H1 (cell line): ENCODE results near the gene EEF1AKMT3. TPM values are rescaled to one million over a fixed set of nuclear protein-coding genes. Genes with fewer than 3 reads are reported as not detected.

Source experiments
- CTCF ChIA-PET: fragments of 300-600 bp; sonication (Branson Sonifier 250); formaldehyde crosslinking; loops from one replicate; lab custom pipeline; 2021; ENCODE audit not compliant: partially characterized antibody; lab: Charles Lee
- POLR2A ChIA-PET: fragments of 300-600 bp; sonication (Branson Sonifier 250); formaldehyde crosslinking; loops from one replicate; lab custom pipeline; 2021; ENCODE audit warnings: inconsistent platforms; ENCODE audit not compliant: partially characterized antibody; lab: Charles Lee
- DNase-seq, 2 experiments: peaks; one replicate each; pipeline versions ENCODE4 v3.0.0 to v3.0.0-alpha.2; 2010 to 2022; ENCODE audit warnings: low spot score in 2 of 2, low read depth in 1 of 2, mixed read lengths in 1 of 2
- FAIRE-seq: peaks from 2 replicates; lab custom pipeline; 2011; peaks lifted over from hg19 to GRCh38; lab: Jason Lieb, UNC
- H2AFZ ChIP-seq: 2 replicates; pipeline ENCODE4 v1.8.1; 2012; ENCODE audit warnings: low read length, inconsistent platforms
- H2AK5ac ChIP-seq: 2 replicates; pipeline ENCODE4 v1.6.1; 2013; ENCODE audit warnings: low read depth, low read length
- H2BK120ac ChIP-seq: replicated peaks from 2 replicates; pipeline ENCODE3; 2013; ENCODE audit warnings: low read depth, low read length, inconsistent platforms
- H2BK12ac ChIP-seq: 2 replicates; pipeline ENCODE4 v1.6.1; 2013; ENCODE audit warnings: low read depth, low read length
- H2BK15ac ChIP-seq: 2 replicates; pipeline ENCODE4 v1.6.1; 2013; ENCODE audit warnings: low read length
- H2BK20ac ChIP-seq: 2 replicates; pipeline ENCODE4 v1.6.1; 2013; ENCODE audit warnings: low read length
- H2BK5ac ChIP-seq: 2 replicates; pipeline ENCODE4 v1.6.1; 2013; ENCODE audit warnings: low read depth, low read length
- H3K14ac ChIP-seq: 2 replicates; pipeline ENCODE4 v1.6.1; 2013; ENCODE audit warnings: inconsistent platforms; ENCODE audit not compliant: insufficient read length
- H3K18ac ChIP-seq: 2 replicates; pipeline ENCODE4 v1.6.1; 2013; ENCODE audit warnings: low read length; ENCODE audit errors: extremely low read depth
- H3K23ac ChIP-seq: 2 replicates; pipeline ENCODE4 v1.6.1; 2013; ENCODE audit warnings: inconsistent platforms; ENCODE audit not compliant: insufficient read length
- H3K23me2 ChIP-seq: 2 replicates; pipeline ENCODE4 v1.6.1; 2013; ENCODE audit warnings: low read depth, low read length
- H3K27ac ChIP-seq: 2 replicates; pipeline ENCODE4 v1.6.1; 2011; ENCODE audit warnings: low read depth, low read length, inconsistent platforms
- H3K27me3 ChIP-seq, 4 experiments: replicated peaks in 1 of 4; 1 replicate in 1 of 4; 2 replicates in 3 of 4; pipeline versions ENCODE4 v1.6.1 to v1.8.1; 2011 to 2013; ENCODE audit warnings: low read length in 3 of 4, mild to moderate bottlenecking in 3 of 4, inconsistent platforms in 2 of 4, mixed read lengths in 2 of 4, moderate library complexity in 1 of 4; ENCODE audit not compliant: control insufficient read depth in 3 of 4, insufficient read depth in 3 of 4; ENCODE audit errors: extremely low read depth in 1 of 4
- H3K36me3 ChIP-seq, 4 experiments: 2 replicates each; pipeline versions ENCODE4 v1.6.1 to v1.8.1; 2011 to 2013; ENCODE audit warnings: mild to moderate bottlenecking in 4 of 4, low read length in 3 of 4, moderate library complexity in 2 of 4, control low read depth in 1 of 4, inconsistent platforms in 1 of 4; ENCODE audit not compliant: insufficient read depth in 4 of 4, control insufficient read depth in 2 of 4
- H3K4ac ChIP-seq: replicated peaks from 2 replicates; pipeline ENCODE3; 2013; ENCODE audit warnings: low read length, low read depth, mixed read lengths, inconsistent platforms; ENCODE audit not compliant: insufficient read length
- H3K4me1 ChIP-seq, 4 experiments: replicated peaks in 1 of 4; 1 replicate in 1 of 4; 2 replicates in 3 of 4; pipeline versions ENCODE4 v1.6.1 to v1.8.1; 2011 to 2013; ENCODE audit warnings: low read length in 3 of 4, inconsistent platforms in 2 of 4, mixed read lengths in 1 of 4; ENCODE audit not compliant: insufficient read depth in 4 of 4, control insufficient read depth in 3 of 4
- H3K4me2 ChIP-seq, 2 experiments: 2 replicates each; pipeline versions ENCODE4 v1.6.1 to v1.8.1; 2011 to 2013; ENCODE audit warnings: low read depth in 2 of 2, low read length in 2 of 2, control low read depth in 1 of 2, inconsistent platforms in 1 of 2, mild to moderate bottlenecking in 1 of 2; ENCODE audit not compliant: insufficient read depth in 1 of 2
- H3K4me3 ChIP-seq, 4 experiments: fragments of 200-600, 300-600 bp in 1 of 4; sonication (generic), shearing (Covaris generic), sonication (Bioruptor Twin) in 1 of 4; 2 replicates each; pipeline versions ENCODE4 v1.5.1 to v1.8.1; 2011 to 2016; ENCODE audit warnings: low read length in 4 of 4, low read depth in 3 of 4, control low read depth in 2 of 4, inconsistent platforms in 2 of 4, mild to moderate bottlenecking in 2 of 4, mixed read lengths in 1 of 4, moderate library complexity in 1 of 4; ENCODE audit not compliant: insufficient read depth in 2 of 4; ENCODE audit errors: extremely low read depth in 1 of 4
- H3K56ac ChIP-seq: replicated peaks from 2 replicates; pipeline ENCODE3; 2013; ENCODE audit warnings: low read depth, mild to moderate bottlenecking, mixed read lengths, low read length, inconsistent platforms; ENCODE audit not compliant: insufficient read length
- H3K79me1 ChIP-seq: 2 replicates; pipeline ENCODE4 v1.6.1; 2013; ENCODE audit warnings: low read depth, low read length, control low read depth
- H3K79me2 ChIP-seq, 2 experiments: 2 replicates each; pipeline versions ENCODE4 v1.6.1 to v1.8.1; 2012 to 2013; ENCODE audit warnings: low read length in 2 of 2, mild to moderate bottlenecking in 2 of 2, inconsistent platforms in 1 of 2; ENCODE audit not compliant: insufficient read depth in 2 of 2, control insufficient read depth in 1 of 2
- H3K9ac ChIP-seq, 4 experiments: replicated peaks in 1 of 4; 1 replicate in 1 of 4; 2 replicates in 3 of 4; pipeline versions ENCODE4 v1.6.1 to v1.8.1; 2011 to 2013; ENCODE audit warnings: low read depth in 3 of 4, low read length in 3 of 4, control low read depth in 2 of 4, mild to moderate bottlenecking in 2 of 4, moderate library complexity in 2 of 4, inconsistent platforms in 1 of 4; ENCODE audit errors: extremely low read depth in 1 of 4
- H3K9me3 ChIP-seq, 2 experiments: 2 replicates each; pipeline versions ENCODE4 v1.6.1 to v1.8.1; 2012 to 2013; ENCODE audit warnings: mild to moderate bottlenecking in 2 of 2, moderate library complexity in 2 of 2, control low read depth in 1 of 2, inconsistent platforms in 1 of 2, low read depth in 1 of 2, low read length in 1 of 2, mixed read lengths in 1 of 2; ENCODE audit not compliant: insufficient read depth in 2 of 2
- H4K20me1 ChIP-seq, 2 experiments: replicated peaks in 1 of 2; 2 replicates each; pipeline versions ENCODE3 to v1.8.1; 2011 to 2013; ENCODE audit warnings: inconsistent platforms in 2 of 2, low read length in 2 of 2, mild to moderate bottlenecking in 1 of 2; ENCODE audit not compliant: insufficient read depth in 2 of 2, control insufficient read depth in 1 of 2
- H4K5ac ChIP-seq: 2 replicates; pipeline ENCODE4 v1.6.1; 2013; ENCODE audit warnings: low read length, low read depth, mixed read lengths, inconsistent platforms; ENCODE audit not compliant: insufficient read length
- H4K8ac ChIP-seq: 2 replicates; pipeline ENCODE4 v1.8.0; 2013; ENCODE audit warnings: mild to moderate bottlenecking, moderate library complexity, low read length, inconsistent platforms; ENCODE audit not compliant: insufficient read depth; ENCODE audit errors: extremely low read depth
- H4K91ac ChIP-seq: replicated peaks from 2 replicates; pipeline ENCODE3; 2013; ENCODE audit warnings: low read length, mixed read lengths, inconsistent platforms; ENCODE audit not compliant: insufficient read length
- CREB1 ChIP-seq: IDR thresholded peaks from 2 replicates; pipeline ENCODE4 v1.6.1; 2012; ENCODE audit warnings: inconsistent platforms
- SIN3A ChIP-seq, 2 experiments: IDR thresholded peaks in 1 of 2; conservative IDR thresholded peaks in 1 of 2; 2 replicates each; pipeline ENCODE4 v1.6.1; 2011 to 2012; ENCODE audit warnings: low read length in 2 of 2, improper control_type of control experiment in 1 of 2, low read depth in 1 of 2, mild to moderate bottlenecking in 1 of 2
- WGBS, 2 experiments: shearing (Covaris generic) in 1 of 2; methylation state at CpG; one replicate each; pipeline versions ENCODE4 v1.1.6 to v1.1.7; 2013 to 2015; ENCODE audit warnings: low lambda C conversion rate in 2 of 2, mixed read lengths in 2 of 2, inconsistent platforms in 1 of 2, low coverage in 1 of 2, missing lambda C conversion rate in 1 of 2; ENCODE audit not compliant: insufficient replicate concordance in 2 of 2, insufficient coverage in 1 of 2, insufficient read length in 1 of 2; ENCODE audit errors: extremely low coverage in 1 of 2, missing lambda C conversion rate in 1 of 2; 5-methylcytosine and 5-hydroxymethylcytosine counted together
- polyA plus RNA-seq, 7 experiments: library from polyadenylated mRNA; depleted of rRNA in 3 of 7; stranded (reverse) in 5 of 7; unstranded in 2 of 7; fragments of >200 nt in 5 of 7; fragments of 200-250 nt in 2 of 7; gene quantifications; 1 replicate in 5 of 7; 2 replicates in 1 of 7; 4 replicates in 1 of 7; pipeline versions ENCODE4 v1.2.1 to v1.2.3, GENCODE V29; 2011 to 2013; ENCODE audit warnings: missing spikeins in 2 of 7, mixed read lengths in 2 of 7
- total RNA-seq: library from RNA; stranded (reverse); fragmentation: NEBNext Ultra II Directional; extraction: Animal tissue kit (Norgen Biotek cat#: 25700); gene quantifications from 2 replicates; pipeline ENCODE4 v1.2.1, GENCODE V29; 2021

The EEF1AKMT3 gene
- total and polyA plus RNA-seq, 2 of the 8 experiments (the other 6 are each of a cell fraction or from before 2014, with no cell fraction given) = 3.1 to 4.4 TPM

- Histone ChIP-seq H3K79me1 (no peaks in the 10 kb centered on the region), H3K14ac (no peak overlapping the region), H4K91ac (no peak overlapping the region), H3K4me2 (no peak overlapping the region), H2AK5ac (no peak overlapping the region), H3K56ac (no peak overlapping the region), H3K9ac (no peak overlapping the region), H3K18ac (no peak overlapping the region), H2BK12ac (no peak overlapping the region), H4K8ac (no peak overlapping the region), H3K36me3 (peaks cover 0 to 12% (median 3%) of the 10 kb centered on the region in 4 experiments; a peak in 3 of 8 replicates), H3K9me3 (no peaks in the 10 kb centered on the region), H2BK20ac (no peak overlapping the region), H3K79me2 (no peaks in the 10 kb centered on the region), H2BK5ac (no peak overlapping the region), H3K23me2 (peaks cover 12% of the 10 kb centered on the region; the same call in 1 of the 2 replicates), H2BK120ac (no peak overlapping the region), H3K23ac (no peak overlapping the region), H3K4ac (no peak overlapping the region), H4K5ac (no peak overlapping the region), H3K4me1 (peaks cover 0 to 20% (median 13%) of the 10 kb centered on the region in 4 experiments; a peak in 5 of 7 replicates), H3K27ac (no peak overlapping the region), H3K27me3 (peaks cover 17 to 40% (median 31%) of the 10 kb centered on the region in 4 experiments), H4K20me1 (peaks cover 2 to 9% of the 10 kb centered on the region in 2 experiments), H2BK15ac (no peak overlapping the region), H2AFZ (no peak overlapping the region), H3K4me3 (no peak overlapping the region)
- ChIA-PET POLR2A (interaction anchor here (0.6 to 7.4 kb wide), 9 partner anchors 10 to 132 kb away, joined by 3 to 59 read pairs (median 4); partner anchors contain the start of genes AGAP2, CYP27B1, PIP4K2C and TSPAN31), CTCF (interaction anchor here (0.6 to 11.7 kb wide), 10 partner anchors 15 to 694 kb away, joined by 3 to 149 read pairs (median 4); partner anchors contain the start of genes AGAP2 and OS9)
- TF ChIP-seq CREB1 (no peak), SIN3A (conservative IDR thresholded peaks at IDR 0.05 in 1 of 2, IDR thresholded peaks at IDR 0.05 in 1 of 2; ENCODE audit: low read depth in 1 of 2, low read length in 2 of 2) (0 out of 4 replicates have a peak, but pooled peaks of 1 of the 2 experiments have one; percentile 26)
- FAIRE-seq = no peak
- DNase-seq = peak in 1 of 2 experiments; percentile 41
- 68% methylated on average over 11 of the region's 11 CpGs; no CpG with 5 or more reads in 1 of the 2 experiments for WGBS, 2 experiments
Measured at GRCh38 chr12:57722716-57723629, 49.4 kb upstream of the EEF1AKMT3 start.
